Uterus (tissue), 2 donors: ENCODE results near the gene KCNQ5.

Experiments
- POLR2A ChIP-seq, 2 donors: fragments of 450-650 bp; IDR thresholded peaks; one replicate each; pipeline ENCODE4 v1.6.1; 2016; ENCODE audit warnings: antibody characterized with exemption in 2 of 2, mild to moderate bottlenecking in 1 of 2, moderate library complexity in 1 of 2
- TF ChIP-seq, protein P1 (sequence below), 4 experiments: fragments of 200-600 bp in 2 of 4; fragments of 450-650 bp in 2 of 4; sonication (generic) in 2 of 4; IDR thresholded peaks; one replicate each; pipeline ENCODE4 v1.5.1; 2016 to 2019; ENCODE audit warnings: antibody characterized with exemption in 4 of 4, mild to moderate bottlenecking in 2 of 4, moderate library complexity in 1 of 4

- TF ChIP-seq, protein P1, sequence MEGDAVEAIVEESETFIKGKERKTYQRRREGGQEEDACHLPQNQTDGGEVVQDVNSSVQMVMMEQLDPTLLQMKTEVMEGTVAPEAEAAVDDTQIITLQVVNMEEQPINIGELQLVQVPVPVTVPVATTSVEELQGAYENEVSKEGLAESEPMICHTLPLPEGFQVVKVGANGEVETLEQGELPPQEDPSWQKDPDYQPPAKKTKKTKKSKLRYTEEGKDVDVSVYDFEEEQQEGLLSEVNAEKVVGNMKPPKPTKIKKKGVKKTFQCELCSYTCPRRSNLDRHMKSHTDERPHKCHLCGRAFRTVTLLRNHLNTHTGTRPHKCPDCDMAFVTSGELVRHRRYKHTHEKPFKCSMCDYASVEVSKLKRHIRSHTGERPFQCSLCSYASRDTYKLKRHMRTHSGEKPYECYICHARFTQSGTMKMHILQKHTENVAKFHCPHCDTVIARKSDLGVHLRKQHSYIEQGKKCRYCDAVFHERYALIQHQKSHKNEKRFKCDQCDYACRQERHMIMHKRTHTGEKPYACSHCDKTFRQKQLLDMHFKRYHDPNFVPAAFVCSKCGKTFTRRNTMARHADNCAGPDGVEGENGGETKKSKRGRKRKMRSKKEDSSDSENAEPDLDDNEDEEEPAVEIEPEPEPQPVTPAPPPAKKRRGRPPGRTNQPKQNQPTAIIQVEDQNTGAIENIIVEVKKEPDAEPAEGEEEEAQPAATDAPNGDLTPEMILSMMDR (IDR thresholded peaks at IDR 0.05), result no peak
- TF ChIP-seq POLR2A (IDR thresholded peaks at IDR 0.05), result no peak
Observed at GRCh38 chr6:72886170-72886569, 264.3 kb downstream of the KCNQ5 start.
